OCI-LY7 (cell line): ENCODE data around the gene CALR.

Experiments
- CTCF ChIP-seq: fragments of 200-600 bp; sonication (generic); conservative IDR thresholded peaks from 2 replicates; pipeline ENCODE4 v1.5.1; 2014; ENCODE audit warnings: mild to moderate bottlenecking, antibody characterized with exemption, low read length, moderate library complexity, mixed read lengths
- EZH2phosphoT487 ChIP-seq: fragments of 200-600 bp; sonication (generic); IDR thresholded peaks from 2 replicates; pipeline ENCODE4 v1.6.1; 2018; ENCODE audit warnings: low read depth, borderline replicate concordance, mild to moderate bottlenecking, mixed run types, antibody characterized with exemption, low read length, moderate library complexity, mixed read lengths

GRCh38 chr19:12890787-12891552 lies 47.4 kb upstream of the CALR start, which contains the start of gene GCDH:
- TF ChIP-seq EZH2phosphoT487 (no peak), CTCF (no peak)
